T-helper 2 cell (primary cell): Measurements from ENCODE around the gene MYDGF.
"Not testable (repeated sequence)": the region's sequence is repeated elsewhere in the genome, so short reads cannot be mapped to it uniquely, and the experiment has no call there.

Source experiments
- DNase-seq, 5 experiments: peaks; one replicate each; pipeline versions ENCODE4 v3.0.0 to v3.0.0-alpha.2; 2012 to 2022

The MYDGF gene

GRCh38 chr19:4699826-4700692, 29.9 kb upstream of the MYDGF start:
- DNase-seq: no peak

- DNase-seq: no peak
Observed at GRCh38 chr19:4697304-4697703, 27.2 kb upstream of the MYDGF start.

GRCh38 chr19:4695224-4695731, 25.1 kb upstream of the MYDGF start:
- DNase-seq: no peak

- no peak for DNase-seq
Observed at GRCh38 chr19:4694211-4694987, 24.3 kb upstream of the MYDGF start.

- no peak for DNase-seq
Observed at GRCh38 chr19:4693471-4694121, 23.5 kb upstream of the MYDGF start.

- DNase-seq: no peak
Observed at GRCh38 chr19:4693078-4693350, 22.9 kb upstream of the MYDGF start.

- DNase-seq: no peak
Observed at GRCh38 chr19:4692251-4693077, 22.3 kb upstream of the MYDGF start.

GRCh38 chr19:4691373-4691772, 21.2 kb upstream of the MYDGF start:
- DNase-seq: no peak

- DNase-seq: no peak
Observed at GRCh38 chr19:4690361-4690760, 20.2 kb upstream of the MYDGF start.

GRCh38 chr19:4689403-4689802, 19.3 kb upstream of the MYDGF start:
- DNase-seq: no peak

- no peak for DNase-seq
Observed at GRCh38 chr19:4688587-4688986, 18.4 kb upstream of the MYDGF start.

- no peak for DNase-seq
Observed at GRCh38 chr19:4687396-4687795, 17.3 kb upstream of the MYDGF start.

- no peak for DNase-seq
Observed at GRCh38 chr19:4686700-4687099, 16.6 kb upstream of the MYDGF start.

GRCh38 chr19:4684312-4685095, 14.4 kb upstream of the MYDGF start:
- DNase-seq: no peak

GRCh38 chr19:4682417-4683200, 12.5 kb upstream of the MYDGF start:
- DNase-seq: no peak

GRCh38 chr19:4680021-4680420, 9.9 kb upstream of the MYDGF start:
- not testable (repeated sequence) for DNase-seq

- DNase-seq: peak in 3 of 5 experiments; percentile 4 to 27 (median 16)
Observed at GRCh38 chr19:4678881-4679790, 9.0 kb upstream of the MYDGF start.

- peak in 1 of 5 experiments; percentile 26 for DNase-seq
Observed at GRCh38 chr19:4676955-4677731, 7.0 kb upstream of the MYDGF start.

- DNase-seq: no peak
Observed at GRCh38 chr19:4675346-4675745, 5.2 kb upstream of the MYDGF start.
